HS-5 (cell line): ENCODE results near the gene ALDH16A1.

Source experiments
- DNase-seq: peaks from one replicate; pipeline ENCODE4 v3.0.0-alpha.2; 2012; ENCODE audit warnings: low read depth

The ALDH16A1 gene

GRCh38 chr19:49488863-49489537 is 36.0 kb downstream of the ALDH16A1 start:
- no peak for DNase-seq

GRCh38 chr19:49489601-49490167 is 36.7 kb downstream of the ALDH16A1 start:
- no peak for DNase-seq

GRCh38 chr19:49490287-49491029 is 37.4 kb downstream of the ALDH16A1 start:
- DNase-seq = no peak

- DNase-seq = no peak
Measured at GRCh38 chr19:49491030-49491803, 38.2 kb downstream of the ALDH16A1 start.

- DNase-seq = no peak
Measured at GRCh38 chr19:49491804-49492572, 39.0 kb downstream of the ALDH16A1 start.

GRCh38 chr19:49492573-49493405 is 39.8 kb downstream of the ALDH16A1 start:
- DNase-seq = no peak

- DNase-seq = no peak
Measured at GRCh38 chr19:49496574-49497008, 43.6 kb downstream of the ALDH16A1 start.

- DNase-seq = no peak
Measured at GRCh38 chr19:49497047-49497788, 44.2 kb downstream of the ALDH16A1 start.

GRCh38 chr19:49497789-49498103 is 44.7 kb downstream of the ALDH16A1 start:
- DNase-seq = no peak

GRCh38 chr19:49498475-49498874 is 45.5 kb downstream of the ALDH16A1 start:
- no peak for DNase-seq

- DNase-seq = no peak
Measured at GRCh38 chr19:49499030-49499670, 46.1 kb downstream of the ALDH16A1 start.

- no peak for DNase-seq
Measured at GRCh38 chr19:49502866-49503581, 50.0 kb downstream of the ALDH16A1 start.

GRCh38 chr19:49503582-49503962 is 50.5 kb downstream of the ALDH16A1 start:
- DNase-seq = no peak

GRCh38 chr19:49506575-49507105 is 53.6 kb downstream of the ALDH16A1 start:
- DNase-seq = no peak

- no peak for DNase-seq
Measured at GRCh38 chr19:49507803-49508494, 54.9 kb downstream of the ALDH16A1 start.

GRCh38 chr19:49512970-49513745 is 60.1 kb downstream of the ALDH16A1 start:
- DNase-seq = no peak

- no peak for DNase-seq
Measured at GRCh38 chr19:49513746-49514118, 60.7 kb downstream of the ALDH16A1 start.
